ENCODE data around the gene MUC22.
"Not testable (repeated sequence)": the region's sequence is repeated elsewhere in the genome, so short reads cannot be mapped to it uniquely, and the experiment has no call there.

MUC22 gene

GRCh38 chr6:31041372-31041974 lies 31.2 kb downstream of the MUC22 start:
- DNase-seq, result no peak

DNA sequence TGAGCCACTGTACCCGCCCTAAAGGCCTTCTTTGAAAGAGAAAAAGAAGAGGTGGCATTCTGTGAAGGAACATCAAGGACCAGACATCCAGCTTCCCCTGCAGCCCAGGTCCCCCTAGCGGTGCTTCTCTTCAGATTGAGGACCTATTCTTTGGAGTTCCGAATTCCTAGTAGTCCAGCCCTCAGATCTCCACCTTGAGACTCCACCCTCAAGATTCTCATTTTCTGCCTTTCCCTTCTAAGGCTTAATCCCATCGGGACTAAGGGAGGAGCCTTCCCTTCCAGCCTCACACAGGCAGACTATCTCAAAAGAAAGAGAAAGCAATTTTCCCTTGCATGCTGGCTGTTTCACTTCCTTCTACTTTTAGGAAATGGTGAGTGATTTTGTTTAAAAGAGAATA lies 32.5 kb downstream of the MUC22 start:
- peak; percentile 52 for DNase-seq

- DNase-seq, result no peak
These were observed 37.8 kb downstream of the MUC22 start for GRCh38 chr6:31048099-31048498.

- DNase-seq, result no peak
These were observed 39.2 kb downstream of the MUC22 start for GRCh38 chr6:31049518-31049917.

GRCh38 chr6:31053187-31053586 lies 42.9 kb downstream of the MUC22 start:
- DNase-seq, result not testable (repeated sequence)

DNA sequence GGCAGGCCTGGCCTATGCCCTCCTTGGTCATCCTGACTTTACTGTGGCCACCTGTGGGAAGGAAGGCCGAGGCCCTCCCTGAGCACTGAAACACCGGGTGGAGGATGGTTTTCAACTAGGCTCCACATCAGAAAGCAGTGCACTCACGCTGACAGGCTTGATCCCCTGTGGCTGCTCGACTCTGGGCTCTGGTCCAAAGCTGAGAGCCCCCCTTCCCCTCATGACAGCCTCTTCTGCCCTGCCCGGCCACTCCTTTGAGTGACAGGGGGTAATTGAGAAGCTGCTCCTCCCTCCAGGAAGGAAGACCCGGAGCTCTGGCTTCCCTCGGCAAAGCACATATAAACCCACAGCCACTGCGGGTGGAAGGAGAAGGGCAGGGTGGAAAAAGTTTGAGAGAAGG lies 43.6 kb downstream of the MUC22 start:
- no peak for DNase-seq

GRCh38 chr6:31055441-31055840 lies 45.2 kb downstream of the MUC22 start:
- no peak for DNase-seq

DNA sequence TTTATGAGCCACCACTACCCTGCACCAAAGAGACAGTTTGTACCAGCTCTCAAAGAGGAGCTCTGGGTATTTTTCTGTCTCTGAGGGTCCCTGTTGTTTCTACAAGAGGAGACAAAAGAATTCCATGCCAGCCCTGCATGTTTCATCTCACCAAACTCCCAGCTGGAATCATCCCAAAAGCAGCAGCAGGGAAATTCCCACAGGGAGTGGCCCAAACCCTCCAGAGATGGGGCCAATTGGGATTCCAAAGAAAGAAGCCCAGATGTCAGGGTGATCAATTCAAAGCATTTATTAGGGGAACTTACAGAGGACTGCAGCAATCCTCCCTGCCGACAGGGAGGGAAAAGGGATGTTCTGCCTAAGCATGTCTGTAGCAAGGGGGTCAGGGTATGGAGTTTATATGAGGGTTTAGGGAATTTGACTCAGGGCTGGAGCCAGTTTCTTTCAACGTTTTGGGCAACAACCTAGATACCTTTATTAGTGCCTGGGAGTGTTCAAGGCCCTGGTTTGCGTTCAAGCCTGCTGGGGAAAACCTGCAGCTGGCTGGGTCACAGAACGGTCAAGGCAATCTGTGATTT lies 47.2 kb downstream of the MUC22 start:
- no peak for DNase-seq

DNA sequence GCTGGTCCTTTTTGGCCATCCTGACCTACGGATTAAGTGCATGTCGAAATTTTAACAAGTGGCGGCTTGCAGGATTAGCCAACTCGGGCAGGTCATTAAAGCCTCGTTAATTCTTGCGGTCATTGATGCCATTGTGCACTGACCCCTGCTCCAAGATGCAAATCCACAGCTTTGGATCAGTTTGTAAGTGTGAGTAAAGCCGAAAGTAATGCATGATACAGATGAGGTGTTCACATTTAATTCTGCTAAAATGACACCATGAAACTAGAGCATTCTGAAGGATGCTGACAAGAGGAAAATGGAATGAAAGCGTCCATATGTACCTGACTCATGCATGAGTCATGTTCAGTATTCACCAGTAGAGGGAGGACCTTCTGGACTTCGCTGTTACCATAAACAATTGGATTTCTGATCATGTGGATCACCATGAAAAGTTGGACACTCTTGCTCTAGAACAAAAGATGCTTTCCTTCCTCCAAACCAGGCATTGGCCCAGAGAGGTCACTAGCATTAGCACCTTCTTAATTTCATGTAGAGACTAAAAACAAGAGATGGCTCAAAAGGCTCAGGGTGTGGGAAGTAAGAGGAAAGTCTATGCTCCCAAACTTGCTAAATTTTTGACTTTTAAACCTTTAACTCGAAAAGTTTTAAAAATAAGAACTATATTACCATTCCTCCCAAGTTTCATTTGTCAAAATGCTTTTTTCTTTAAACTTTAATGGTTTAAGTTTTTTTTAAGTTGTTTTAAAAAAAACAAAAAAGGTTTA lies 48.0 kb downstream of the MUC22 start:
- DNase-seq, result no peak

- DNase-seq, result no peak
These were observed 49.9 kb downstream of the MUC22 start for GRCh38 chr6:31060145-31060544.

GRCh38 chr6:31063906-31064435 lies 53.7 kb downstream of the MUC22 start:
- DNase-seq, result no peak

DNA sequence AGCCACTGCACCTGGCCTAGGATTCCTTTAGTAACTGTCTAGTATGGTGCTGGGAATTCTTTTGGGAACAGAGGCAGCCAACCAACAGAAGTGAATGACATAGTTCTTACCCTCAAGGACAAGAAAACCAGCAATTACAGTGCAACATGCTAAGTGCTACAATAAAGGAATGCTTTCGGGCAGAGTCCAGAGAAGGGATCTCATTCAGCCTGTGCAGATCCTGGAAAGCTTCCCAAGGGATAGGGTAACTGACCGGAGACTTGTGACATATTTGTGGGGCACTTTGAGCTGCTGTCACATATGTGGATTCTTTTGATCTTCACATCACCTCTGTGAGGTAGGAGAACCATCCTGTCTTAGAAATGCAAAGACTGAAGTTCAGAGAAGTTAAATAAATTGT lies 55.3 kb downstream of the MUC22 start:
- no peak for DNase-seq

- DNase-seq, result not testable (repeated sequence)
These were observed 56.8 kb downstream of the MUC22 start for GRCh38 chr6:31067028-31067427.

- DNase-seq, result not testable (repeated sequence)
These were observed 57.8 kb downstream of the MUC22 start for GRCh38 chr6:31067891-31068668.

DNA sequence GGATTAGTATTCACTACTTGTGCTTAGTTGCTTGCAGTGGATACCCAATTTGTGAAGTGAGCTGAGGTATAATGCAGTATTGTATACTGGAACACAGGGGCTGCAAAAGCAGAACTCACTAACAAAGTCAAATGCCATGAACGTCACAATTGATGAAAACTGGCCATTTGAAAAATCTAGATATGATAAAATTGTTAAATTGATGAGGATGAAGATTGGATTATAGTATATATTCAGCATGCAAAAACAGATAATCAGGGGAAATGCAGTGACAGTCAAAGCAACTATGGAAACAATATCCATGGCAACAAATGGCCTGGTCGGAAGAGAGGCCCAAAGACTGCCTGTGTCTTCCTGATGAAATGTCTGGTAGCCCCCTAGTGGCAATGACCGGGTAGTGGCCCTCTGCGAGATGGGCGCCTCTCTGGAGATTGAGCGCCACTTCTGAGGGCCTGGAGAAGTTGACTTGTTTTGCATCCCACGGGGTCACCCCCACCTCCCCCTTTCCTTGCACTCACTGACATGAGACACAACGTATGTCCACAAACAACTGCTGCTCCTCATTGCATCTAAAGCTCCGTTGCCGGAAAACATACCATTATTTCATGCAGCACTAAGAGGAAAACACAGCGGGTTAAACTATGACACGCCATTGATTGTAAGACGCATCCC lies 58.5 kb downstream of the MUC22 start:
- peak; percentile 82 for DNase-seq

DNA sequence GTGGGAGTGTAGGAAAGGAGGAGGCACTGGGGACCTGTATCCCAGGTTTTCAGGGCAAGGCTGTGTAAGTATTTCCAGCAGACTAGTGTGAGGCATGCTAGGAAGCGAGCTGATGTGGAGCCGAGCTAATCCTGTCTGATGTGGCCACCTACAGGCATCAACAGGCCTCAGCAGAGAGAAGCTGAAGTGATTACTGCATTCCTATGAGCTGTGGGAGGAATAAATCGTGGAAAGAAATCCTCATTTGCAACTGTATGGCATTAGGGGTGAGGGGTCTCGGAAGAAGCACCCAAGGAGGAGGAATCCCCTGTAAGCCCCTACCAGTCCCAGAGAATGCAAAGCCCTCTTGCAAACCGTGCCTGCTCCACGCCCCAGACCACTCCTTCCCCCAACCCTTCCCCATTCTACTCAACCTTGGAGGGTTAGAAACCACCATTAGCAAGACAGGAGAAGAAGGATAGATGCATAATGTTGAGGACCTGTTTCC lies 60.5 kb downstream of the MUC22 start:
- no peak for DNase-seq

DNA sequence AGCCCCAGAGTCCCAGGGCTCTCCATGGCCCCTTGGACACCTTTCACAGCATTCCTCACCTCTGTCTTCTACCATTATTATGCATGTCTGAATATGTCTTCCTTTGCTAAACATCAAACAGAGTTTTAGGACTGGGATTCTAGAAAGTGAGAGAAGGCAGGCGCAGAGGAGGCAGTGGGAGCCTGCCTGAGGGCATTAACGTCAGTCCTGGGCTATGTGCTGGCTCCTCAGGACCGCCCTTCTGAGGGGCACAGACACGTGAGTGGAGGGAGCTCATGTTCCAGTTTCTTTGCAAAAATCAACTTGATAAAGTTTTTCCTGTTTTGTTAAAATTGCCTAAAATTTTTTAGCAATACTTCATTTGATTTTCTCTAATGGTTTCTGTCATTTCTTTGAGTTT lies 64.1 kb downstream of the MUC22 start:
- DNase-seq, result no peak

DNA sequence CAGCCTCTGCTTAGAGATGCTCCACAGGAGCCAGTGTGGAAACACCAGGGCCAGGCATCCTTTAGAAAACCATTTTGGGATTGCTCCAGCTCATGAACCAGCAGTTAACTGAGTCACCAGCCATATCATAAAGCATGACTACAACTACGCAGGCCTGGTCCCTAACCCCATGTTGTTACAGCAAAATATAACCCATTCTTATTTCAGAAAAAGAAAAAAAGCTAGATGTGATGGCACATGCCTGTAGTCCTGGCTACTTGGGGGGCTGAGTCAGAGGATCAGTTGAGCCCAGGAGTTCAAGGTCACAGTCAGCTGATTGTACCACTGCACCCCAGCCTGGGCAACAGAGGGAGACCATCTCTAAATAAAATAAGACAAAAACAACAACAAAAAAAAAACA lies 65.3 kb downstream of the MUC22 start:
- no peak for DNase-seq

GRCh38 chr6:31076611-31077010 lies 66.3 kb downstream of the MUC22 start:
- no peak for DNase-seq

GRCh38 chr6:31079656-31080261 lies 69.5 kb downstream of the MUC22 start:
- DNase-seq, result peak; percentile 77

DNA sequence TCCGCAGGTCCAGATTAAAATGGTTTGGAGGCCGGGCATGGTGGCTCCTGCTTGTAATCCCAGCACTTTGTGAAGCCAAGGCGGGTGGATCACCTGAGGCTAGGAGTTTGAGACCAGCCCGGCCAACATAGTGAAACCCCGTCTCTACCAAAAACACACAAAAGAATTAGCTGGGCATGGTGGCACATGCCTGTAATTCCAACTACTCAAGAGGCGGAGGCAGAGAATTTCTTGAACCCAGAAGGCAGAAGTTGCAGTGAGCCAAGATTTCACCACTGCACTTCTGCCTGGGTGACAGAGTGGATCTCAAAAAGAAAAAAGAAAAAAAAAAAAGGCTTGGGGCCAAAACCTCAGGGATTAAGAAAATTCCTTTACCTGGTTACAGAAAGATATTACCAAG lies 71.6 kb downstream of the MUC22 start:
- no peak for DNase-seq

- peak; percentile 67 for DNase-seq
These were observed 73.6 kb downstream of the MUC22 start for GRCh38 chr6:31083742-31084354.

Measured in stimulated activated CD8-positive, alpha-beta memory T cell treated with anti-CD3 and anti-CD28 coated beads, Interleukin-4, amount 100 ng/mL, for 48 hours (primary cell).